Neural cell (in vitro differentiated cells): ENCODE data around the gene SRGAP3. TPM values are rescaled to one million over a fixed set of nuclear protein-coding genes. Genes with fewer than 3 reads are reported as not detected.

Experiments
- H2AFZ ChIP-seq: fragments of 200-600, 300-800 bp; sonication (generic), shearing (Covaris generic); 2 replicates; pipeline ENCODE4 v1.6.0; 2014; ENCODE audit warnings: low read depth, mild to moderate bottlenecking, antibody characterized with exemption, low read length, moderate library complexity
- H3F3A ChIP-seq: fragments of 200-600 bp; shearing (Covaris generic); 2 replicates; pipeline ENCODE4 v1.6.1; 2016; ENCODE audit warnings: mild to moderate bottlenecking, moderate library complexity, mixed read lengths, antibody characterized with exemption, low read length; ENCODE audit not compliant: insufficient read depth, poor library complexity, severe bottlenecking
- H3K27ac ChIP-seq: fragments of 200-600, 300-800 bp; sonication (generic), shearing (Covaris generic); 2 replicates; pipeline ENCODE4 v1.5.1; 2014; ENCODE audit warnings: mild to moderate bottlenecking, low read length, moderate library complexity
- H3K27me3 ChIP-seq: fragments of 300-800, 200-600 bp; sonication (generic), shearing (Covaris generic); 2 replicates; pipeline ENCODE4 v1.6.0; 2014; ENCODE audit warnings: mild to moderate bottlenecking, low read depth, low read length, moderate library complexity; ENCODE audit not compliant: insufficient read depth
- H3K36me3 ChIP-seq: fragments of 300-800, 200-600 bp; sonication (generic), shearing (Covaris generic); 2 replicates; pipeline ENCODE4 v1.5.1; 2014; ENCODE audit warnings: mild to moderate bottlenecking, antibody characterized with exemption, low read length, moderate library complexity; ENCODE audit not compliant: insufficient read depth
- H3K4me2 ChIP-seq: fragments of 300-800, 200-600 bp; sonication (generic), shearing (Covaris generic); 2 replicates; pipeline ENCODE4 v1.6.0; 2014; ENCODE audit warnings: mild to moderate bottlenecking, low read length
- H3K4me3 ChIP-seq: fragments of 300-800, 200-600 bp; sonication (generic), shearing (Covaris generic); 2 replicates; pipeline ENCODE4 v1.5.1; 2014; ENCODE audit warnings: mild to moderate bottlenecking, low read length, moderate library complexity
- H3K79me2 ChIP-seq: fragments of 200-600 bp; shearing (Covaris generic); replicated peaks from 2 replicates; pipeline ENCODE4 v1.6.0; 2014; ENCODE audit warnings: mild to moderate bottlenecking, low read length, moderate library complexity; ENCODE audit not compliant: insufficient read depth
- H3K9ac ChIP-seq: fragments of 300-800, 200-600 bp; sonication (generic), shearing (Covaris generic); 2 replicates; pipeline ENCODE4 v1.6.1; 2016; ENCODE audit warnings: mild to moderate bottlenecking, low read length, mixed read lengths
- H3K9me2 ChIP-seq: fragments of 200-600 bp; shearing (Covaris generic); 2 replicates; pipeline ENCODE4 v1.6.1; 2016; ENCODE audit warnings: mild to moderate bottlenecking, low read length, mixed read lengths; ENCODE audit not compliant: insufficient read depth
- H3K9me3 ChIP-seq: fragments of 200-600, 300-800 bp; sonication (generic), shearing (Covaris generic); 2 replicates; pipeline ENCODE4 v1.6.1; 2016; ENCODE audit warnings: mild to moderate bottlenecking, mixed run types, low read length, moderate library complexity, mixed read lengths
- H4K20me1 ChIP-seq: fragments of 200-600 bp; shearing (Covaris generic); 2 replicates; pipeline ENCODE4 v1.6.1; 2016; ENCODE audit warnings: mild to moderate bottlenecking, mixed run types; ENCODE audit not compliant: insufficient read depth
- EP300 ChIP-seq: fragments of 450-650 bp; conservative IDR thresholded peaks from 2 replicates; pipeline ENCODE4 v1.6.1; 2014; ENCODE audit warnings: antibody characterized with exemption, mild to moderate bottlenecking, moderate library complexity; ENCODE audit not compliant: poor library complexity, severe bottlenecking
- EZH2 ChIP-seq: fragments of 200-600, 300-800 bp; shearing (Covaris generic), sonication (generic); IDR thresholded peaks from 2 replicates; pipeline ENCODE4 v1.6.1; 2014; ENCODE audit warnings: antibody characterized with exemption, low read length, borderline replicate concordance, mild to moderate bottlenecking; ENCODE audit not compliant: insufficient read depth, poor library complexity, severe bottlenecking
- MXI1 ChIP-seq: fragments of 450-650 bp; conservative IDR thresholded peaks from 2 replicates; pipeline ENCODE4 v1.6.1; 2014; ENCODE audit warnings: antibody characterized with exemption, mild to moderate bottlenecking; ENCODE audit not compliant: poor library complexity, severe bottlenecking
- POLR2AphosphoS5 ChIP-seq: IDR thresholded peaks from 2 replicates; pipeline ENCODE4 v1.6.1; 2012
- RAD21 ChIP-seq: fragments of 450-650 bp; conservative IDR thresholded peaks from 2 replicates; pipeline ENCODE4 v1.6.1; 2014; ENCODE audit warnings: antibody characterized with exemption, mild to moderate bottlenecking, moderate library complexity
- REST ChIP-seq: IDR thresholded peaks from 2 replicates; pipeline ENCODE4 v1.6.1; 2012; ENCODE audit warnings: borderline replicate concordance
- SMC3 ChIP-seq: fragments of 450-650 bp; conservative IDR thresholded peaks from 2 replicates; pipeline ENCODE4 v1.6.1; 2014; ENCODE audit warnings: antibody characterized with exemption, mild to moderate bottlenecking, moderate library complexity; ENCODE audit not compliant: poor library complexity
- TAF1 ChIP-seq: IDR thresholded peaks from 2 replicates; pipeline ENCODE4 v1.6.1; 2012; ENCODE audit warnings: low read depth
- polyA plus RNA-seq: library from polyadenylated mRNA; depleted of rRNA; stranded (reverse); fragments of >200 nt; gene quantifications from 2 replicates; pipeline ENCODE4 v1.2.3, GENCODE V29; 2014
- TF ChIP-seq, protein P1 (sequence below): fragments of 450-650 bp; IDR thresholded peaks from 2 replicates; pipeline ENCODE4 v1.5.1; 2014; ENCODE audit warnings: antibody characterized with exemption, mild to moderate bottlenecking, moderate library complexity; ENCODE audit not compliant: poor library complexity, severe bottlenecking

Gene SRGAP3
- polyA plus RNA-seq, 1 donor from 2014 or later, result 31.5 TPM

DNA sequence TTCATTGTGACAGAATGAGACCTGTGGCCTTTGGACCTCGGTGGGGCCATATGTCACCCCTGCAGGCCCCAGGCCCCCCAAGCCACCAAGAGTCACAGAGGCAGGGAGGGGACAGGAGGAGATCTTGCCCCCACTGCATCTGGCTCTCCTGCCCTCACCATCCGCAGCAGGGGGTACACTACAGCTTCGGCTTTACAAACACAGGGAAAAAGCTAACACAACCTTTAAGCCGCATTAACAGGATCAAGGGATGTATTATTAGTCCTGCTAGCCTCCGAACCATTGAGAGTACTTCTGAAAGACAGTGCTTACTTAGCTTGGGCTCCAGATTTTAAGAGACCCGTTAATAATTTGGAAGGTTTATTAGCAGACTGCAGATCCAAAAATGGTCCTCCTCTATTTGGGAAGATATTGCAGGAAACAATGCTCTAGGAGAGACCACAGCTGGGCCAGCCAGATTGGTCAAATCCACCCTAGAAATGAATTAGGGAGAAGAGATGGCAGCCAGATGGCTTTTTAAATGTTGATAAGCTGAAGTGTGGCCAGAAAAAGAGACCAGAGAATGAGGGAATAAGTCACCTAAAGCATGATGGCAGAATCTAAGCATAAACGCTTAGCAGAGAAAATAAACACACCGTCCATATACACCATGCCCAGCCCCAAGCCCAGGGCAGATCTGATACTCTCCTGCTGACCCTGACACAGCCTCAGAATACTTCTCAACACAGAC is 31.5 kb downstream of the SRGAP3 start:
- Histone ChIP-seq H3K9me2 (no peaks in the 10 kb centered on the region), H3K4me2 (no peak overlapping the region), H3K36me3 (no peaks in the 10 kb centered on the region), H4K20me1 (no peaks in the 10 kb centered on the region), H3F3A (no peaks in the 10 kb centered on the region), H3K4me3 (no peak overlapping the region), H3K79me2 (peaks cover 41% of the 10 kb centered on the region), H3K27ac (no peak overlapping the region), H3K9ac (no peak overlapping the region), H3K9me3 (no peaks in the 10 kb centered on the region), H2AFZ (no peak overlapping the region), H3K27me3 (no peaks in the 10 kb centered on the region)
- TF ChIP-seq SMC3, result no peak

DNA sequence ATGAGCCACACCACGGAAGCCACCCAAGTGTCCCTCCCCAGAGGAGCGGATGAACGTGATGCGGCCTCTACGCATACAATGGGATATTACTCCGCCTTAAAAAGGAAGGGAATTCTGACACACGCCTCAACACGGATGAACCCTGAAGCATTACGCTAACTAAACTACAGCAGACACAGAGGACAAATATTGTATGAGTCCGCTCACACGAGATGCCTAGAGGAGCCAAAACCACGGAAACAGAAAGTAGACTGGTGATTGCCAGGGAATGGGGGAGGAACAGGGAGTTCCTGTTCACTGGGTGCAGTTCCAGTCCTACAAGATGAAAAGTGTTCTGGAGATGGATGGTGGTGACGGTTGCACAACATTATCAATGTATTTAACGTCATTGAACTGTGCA is 32.7 kb downstream of the SRGAP3 start:
- no peak overlapping the region for H2AFZ ChIP-seq
- H3K36me3 ChIP-seq, result no peaks in the 10 kb centered on the region
- no peaks in the 10 kb centered on the region for H4K20me1 ChIP-seq
- H3K79me2 ChIP-seq, result peaks cover 31% of the 10 kb centered on the region
- no peak overlapping the region for H3K4me2 ChIP-seq
- TF ChIP-seq SMC3, result no peak
- TF ChIP-seq EZH2, result no peak
- no peak for TF ChIP-seq MXI1
- no peak overlapping the region for H3K4me3 ChIP-seq
- no peaks in the 10 kb centered on the region for H3K9me3 ChIP-seq
- no peak overlapping the region for H3K9ac ChIP-seq
- H3K27me3 ChIP-seq, result no peaks in the 10 kb centered on the region
- H3F3A ChIP-seq, result no peaks in the 10 kb centered on the region
- H3K27ac ChIP-seq, result no peak overlapping the region
- no peaks in the 10 kb centered on the region for H3K9me2 ChIP-seq

GRCh38 chr3:9214599-9214998 is 34.8 kb downstream of the SRGAP3 start:
- Histone ChIP-seq H3K9ac (no peak overlapping the region), H3K4me2 (no peak overlapping the region), H4K20me1 (no peaks in the 10 kb centered on the region), H3K79me2 (peaks cover 28% of the 10 kb centered on the region), H2AFZ (no peak overlapping the region), H3K4me3 (no peak overlapping the region), H3K36me3 (no peaks in the 10 kb centered on the region), H3K9me2 (no peaks in the 10 kb centered on the region), H3K9me3 (no peaks in the 10 kb centered on the region), H3K27ac (no peak overlapping the region), H3K27me3 (no peaks in the 10 kb centered on the region), H3F3A (no peaks in the 10 kb centered on the region)
- TF ChIP-seq, protein P1, sequence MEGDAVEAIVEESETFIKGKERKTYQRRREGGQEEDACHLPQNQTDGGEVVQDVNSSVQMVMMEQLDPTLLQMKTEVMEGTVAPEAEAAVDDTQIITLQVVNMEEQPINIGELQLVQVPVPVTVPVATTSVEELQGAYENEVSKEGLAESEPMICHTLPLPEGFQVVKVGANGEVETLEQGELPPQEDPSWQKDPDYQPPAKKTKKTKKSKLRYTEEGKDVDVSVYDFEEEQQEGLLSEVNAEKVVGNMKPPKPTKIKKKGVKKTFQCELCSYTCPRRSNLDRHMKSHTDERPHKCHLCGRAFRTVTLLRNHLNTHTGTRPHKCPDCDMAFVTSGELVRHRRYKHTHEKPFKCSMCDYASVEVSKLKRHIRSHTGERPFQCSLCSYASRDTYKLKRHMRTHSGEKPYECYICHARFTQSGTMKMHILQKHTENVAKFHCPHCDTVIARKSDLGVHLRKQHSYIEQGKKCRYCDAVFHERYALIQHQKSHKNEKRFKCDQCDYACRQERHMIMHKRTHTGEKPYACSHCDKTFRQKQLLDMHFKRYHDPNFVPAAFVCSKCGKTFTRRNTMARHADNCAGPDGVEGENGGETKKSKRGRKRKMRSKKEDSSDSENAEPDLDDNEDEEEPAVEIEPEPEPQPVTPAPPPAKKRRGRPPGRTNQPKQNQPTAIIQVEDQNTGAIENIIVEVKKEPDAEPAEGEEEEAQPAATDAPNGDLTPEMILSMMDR, result no peak
- no peak for TF ChIP-seq EZH2
- no peak for TF ChIP-seq POLR2AphosphoS5
- TF ChIP-seq RAD21, result no peak
- TF ChIP-seq REST, result no peak
- no peak for TF ChIP-seq EP300
- no peak for TF ChIP-seq TAF1
